Activated CD8-positive, alpha-beta T cell treated with anti-CD3 and anti-CD28 coated beads, Interleukin-2, amount 10 ng/mL, durations not matched to agents 7 days and 5 days (primary cell): ENCODE data around the gene HJV. TPM values are rescaled to one million over a fixed set of nuclear protein-coding genes. Genes with fewer than 3 reads are reported as not detected.

Experiments used
- ATAC-seq: fragments of 150-1000 bp; cut with Tn5 transposase; one replicate; pipeline ENCODE4 v1.10.0; 2021; ENCODE audit warnings: moderate library complexity
- CTCF ChIA-PET: fragments of 350-600 bp; sonication (Branson Sonifier 250); formaldehyde crosslinking; loops from one replicate; lab custom pipeline; 2021; ENCODE audit warnings: antibody characterized with exemption; lab: Charles Lee
- POLR2A ChIA-PET: fragments of 350-600 bp; sonication (Branson Sonifier 250); formaldehyde crosslinking; loops from one replicate; lab custom pipeline; 2021; ENCODE audit warnings: antibody characterized with exemption; lab: Charles Lee
- DNase-seq: peaks from one replicate; pipeline ENCODE4 v3.0.0-alpha.2; 2020
- H3K27ac Mint-ChIP-seq: one replicate; pipeline ENCODE4 v1.8.0; 2021; ENCODE audit warnings: mild to moderate bottlenecking, mixed read lengths
- H3K27me3 Mint-ChIP-seq: one replicate; pipeline ENCODE4 v1.8.0; 2021; ENCODE audit warnings: low read depth, mixed read lengths
- H3K36me3 Mint-ChIP-seq: one replicate; pipeline ENCODE4 v1.8.0; 2021; ENCODE audit warnings: low read depth, mixed read lengths
- H3K4me1 Mint-ChIP-seq: one replicate; pipeline ENCODE4 v1.8.0; 2021; ENCODE audit warnings: low read depth, mixed read lengths
- H3K4me3 Mint-ChIP-seq: one replicate; pipeline ENCODE4 v1.8.0; 2021; ENCODE audit warnings: mild to moderate bottlenecking, mixed read lengths
- H3K9me3 Mint-ChIP-seq: one replicate; pipeline ENCODE4 v1.8.0; 2022; ENCODE audit warnings: mixed read lengths; ENCODE audit not compliant: insufficient read depth
- total RNA-seq, 2 experiments: library from RNA; stranded (reverse); gene quantifications; one replicate each; pipeline ENCODE4 v1.2.3, GENCODE V29; 2021

The HJV gene
- total RNA-seq, 2 experiments from 2014 or later, result not detected

DNA sequence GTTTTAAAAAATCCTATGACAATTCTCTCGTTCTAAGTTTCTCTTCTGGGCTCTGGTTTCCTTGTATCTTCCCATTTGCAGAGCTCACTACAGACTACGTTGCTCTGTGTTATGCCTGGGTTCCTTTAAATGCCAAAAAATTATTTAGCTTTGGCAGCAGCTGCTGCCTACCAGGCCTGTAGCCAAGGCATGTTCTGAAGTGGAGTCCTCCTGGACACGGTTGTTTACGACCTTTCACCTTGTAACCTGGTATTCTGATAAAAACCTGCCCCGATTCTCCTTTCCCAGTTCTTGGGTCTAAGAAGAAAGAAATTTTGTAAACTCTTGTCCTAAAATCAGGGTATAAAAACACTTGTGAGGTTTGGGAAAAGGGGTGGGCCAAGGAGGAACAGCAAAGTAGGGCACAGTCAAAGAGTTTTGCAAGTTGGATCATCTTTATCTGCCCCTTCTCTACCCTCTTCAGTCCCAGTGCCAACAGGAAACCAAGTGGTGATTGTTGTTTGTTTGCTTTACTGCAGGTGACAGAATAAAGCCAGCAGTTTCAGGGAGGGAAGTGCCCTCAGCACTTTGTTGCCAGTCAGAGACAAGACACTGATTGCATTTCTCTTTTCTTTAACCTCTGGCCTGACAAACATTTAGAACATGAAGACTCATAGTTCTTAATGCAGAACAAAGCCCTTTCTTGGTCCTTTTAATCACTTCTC, 22.1 kb downstream of the HJV start:
- Mint-ChIP-seq H3K36me3 (peaks cover 19% of the 10 kb centered on the region), H3K4me3 (peak overlapping the region; percentile 38), H3K9me3 (no peaks in the 10 kb centered on the region), H3K27me3 (no peaks in the 10 kb centered on the region), H3K27ac (peak overlapping the region; percentile 95), H3K4me1 (peaks cover 42% of the 10 kb centered on the region)
- DNase-seq, result peak; percentile 40
- ChIA-PET POLR2A (interaction anchor here (0.7 kb wide), 1 partner anchor 36 kb away, joined by 3 read pairs; no protein-coding TSS in a partner anchor), CTCF (interaction anchor here (12.8 kb wide), 1 partner anchor 21 kb away, joined by 235 read pairs; no protein-coding TSS in a partner anchor)
- ATAC-seq, result no peak

DNA sequence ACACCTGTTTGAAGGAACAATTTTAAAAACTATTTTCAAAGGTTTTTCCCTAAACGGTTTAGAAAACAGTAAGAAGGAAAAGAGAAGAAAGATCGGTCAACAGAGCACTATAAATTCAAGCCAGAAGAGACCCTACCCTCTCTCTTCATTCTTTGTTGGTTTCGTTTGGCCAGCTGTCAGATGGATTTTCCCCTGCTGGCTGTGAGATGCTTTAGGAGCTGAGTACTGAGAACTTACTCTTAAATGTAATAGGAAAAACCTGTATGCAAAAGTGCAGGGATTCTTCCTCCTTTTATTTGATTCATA, 23.9 kb downstream of the HJV start:
- no peaks in the 10 kb centered on the region for H3K27me3 Mint-ChIP-seq
- peak overlapping the region; percentile 95 for H3K27ac Mint-ChIP-seq
- peak overlapping the region; percentile 87 for H3K4me3 Mint-ChIP-seq
- peaks cover 51% of the 10 kb centered on the region for H3K4me1 Mint-ChIP-seq
- POLR2A ChIA-PET, result interaction anchor here (0.9 to 11.5 kb wide), 10 partner anchors 9 to 79 kb away, joined by 4 to 373 read pairs (median 18); partner anchors contain the start of genes ANKRD34A, LIX1L, PEX11B and POLR3GL
- DNase-seq (no peak), ATAC-seq (no peak)
- H3K36me3 Mint-ChIP-seq, result peaks cover 37% of the 10 kb centered on the region
- no peaks in the 10 kb centered on the region for H3K9me3 Mint-ChIP-seq
- CTCF ChIA-PET, result interaction anchor here (1.1 to 12.8 kb wide), 9 partner anchors 10 to 151 kb away, joined by 3 to 235 read pairs (median 6); partner anchors contain the start of genes ANKRD34A and POLR3GL

DNA sequence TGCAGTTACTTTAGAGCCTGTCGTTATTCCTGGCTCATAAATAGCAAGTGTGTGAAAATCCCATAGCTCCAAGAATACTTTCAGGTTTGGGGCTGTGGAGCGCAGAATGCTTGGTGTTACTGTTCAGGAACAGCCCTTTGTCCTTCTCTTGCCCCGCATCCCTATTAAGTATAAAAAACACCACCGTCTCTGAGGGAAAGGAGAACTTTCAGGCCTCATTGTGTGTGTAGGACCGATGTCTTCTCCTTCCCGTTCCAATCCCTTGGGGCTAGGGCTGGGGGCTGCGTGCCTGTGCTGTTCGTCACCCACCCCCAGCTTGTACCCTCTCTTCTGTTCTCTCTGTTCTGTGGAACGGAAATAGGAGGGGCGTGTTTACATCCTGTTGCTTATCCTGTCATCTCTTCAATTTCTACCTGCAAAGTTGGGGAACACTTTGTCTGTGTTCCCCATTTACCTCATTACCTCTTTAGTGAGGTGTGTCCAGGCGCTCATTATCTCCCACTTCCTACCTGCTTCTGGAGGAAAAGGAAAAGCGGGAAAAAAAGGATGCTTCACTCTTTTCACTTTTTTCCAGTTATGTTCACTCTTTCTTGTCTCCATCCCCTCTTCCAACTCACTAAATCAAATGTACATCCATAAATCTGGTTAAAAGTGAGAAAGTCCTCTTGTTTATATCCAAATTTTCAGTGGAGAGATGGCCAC, 24.4 kb downstream of the HJV start:
- Mint-ChIP-seq H3K4me1 (peaks cover 56% of the 10 kb centered on the region), H3K36me3 (peaks cover 41% of the 10 kb centered on the region), H3K4me3 (peak overlapping the region; percentile 87), H3K27ac (peak overlapping the region; percentile 95), H3K27me3 (no peaks in the 10 kb centered on the region), H3K9me3 (no peaks in the 10 kb centered on the region)
- DNase-seq (peak; percentile 73), ATAC-seq (peak; percentile 59)
- POLR2A ChIA-PET, result interaction anchor here (0.8 to 11.5 kb wide), 13 partner anchors 10 to 79 kb away, joined by 3 to 373 read pairs (median 12); partner anchors contain the start of genes ANKRD34A, LIX1L, PEX11B and POLR3GL
- CTCF ChIA-PET, result interaction anchor here (1.2 to 12.8 kb wide), 7 partner anchors 9 to 150 kb away, joined by 3 to 235 read pairs (median 9); partner anchors contain the start of genes ANKRD34A and POLR3GL

- CTCF ChIA-PET, result interaction anchor here (0.6 to 12.8 kb wide), 7 partner anchors 9 to 150 kb away, joined by 3 to 235 read pairs (median 9); partner anchors contain the start of genes ANKRD34A and POLR3GL
- peak; percentile 97 for DNase-seq
- H3K36me3 Mint-ChIP-seq, result peaks cover 48% of the 10 kb centered on the region
- POLR2A ChIA-PET, result interaction anchor here (0.6 to 11.5 kb wide), 17 partner anchors 9 to 1047 kb away, joined by 3 to 373 read pairs (median 10); partner anchors contain the start of genes ANKRD34A, LIX1L, PEX11B and PIAS3
- peak within 1 kb of the TSS; percentile 95 for H3K27ac Mint-ChIP-seq
- H3K27me3 Mint-ChIP-seq, result no peaks in the 10 kb centered on the region
- no peaks in the 10 kb centered on the region for H3K9me3 Mint-ChIP-seq
- H3K4me1 Mint-ChIP-seq, result peaks cover 59% of the 10 kb centered on the region
- H3K4me3 Mint-ChIP-seq, result peak within 1 kb of the TSS; percentile 87
- ATAC-seq, result peak; percentile 94
These were observed 25.0 kb downstream of the HJV start, which contains the start of gene TXNIP for GRCh38 chr1:145996433-145997015. Gene TXNIP, minus strand, starts transcription at chr1:145996579. Its CDS starts 313 bp downstream, at chr1:145996266.

GRCh38 chr1:145995964-145996432, 25.5 kb downstream of the HJV start:
- Mint-ChIP-seq H3K4me3 (peak overlapping the region; percentile 87), H3K27ac (peak overlapping the region; percentile 95), H3K27me3 (no peaks in the 10 kb centered on the region), H3K36me3 (peaks cover 49% of the 10 kb centered on the region), H3K9me3 (no peaks in the 10 kb centered on the region), H3K4me1 (peaks cover 57% of the 10 kb centered on the region)
- POLR2A ChIA-PET, result interaction anchor here (0.6 to 11.5 kb wide), 17 partner anchors 9 to 1048 kb away, joined by 3 to 373 read pairs (median 10); partner anchors contain the start of genes ANKRD34A, LIX1L, PEX11B and PIAS3
- ATAC-seq (no peak), DNase-seq (peak; percentile 39)
- CTCF ChIA-PET, result interaction anchor here (0.6 to 12.8 kb wide), 5 partner anchors 8 to 149 kb away, joined by 3 to 235 read pairs (median 9); no protein-coding TSS in a partner anchor

- CTCF ChIA-PET, result interaction anchor here (2.0 to 12.8 kb wide), 3 partner anchors 8 to 16 kb away, joined by 9 to 235 read pairs (median 49); no protein-coding TSS in a partner anchor
- no peaks in the 10 kb centered on the region for H3K9me3 Mint-ChIP-seq
- ATAC-seq (no peak), DNase-seq (no peak)
- H3K4me3 Mint-ChIP-seq, result peak overlapping the region; percentile 87
- H3K27me3 Mint-ChIP-seq, result no peaks in the 10 kb centered on the region
- peak overlapping the region; percentile 95 for H3K27ac Mint-ChIP-seq
- H3K36me3 Mint-ChIP-seq, result peaks cover 50% of the 10 kb centered on the region
- H3K4me1 Mint-ChIP-seq, result peaks cover 62% of the 10 kb centered on the region
- POLR2A ChIA-PET, result interaction anchor here (1.1 to 11.5 kb wide), 9 partner anchors 8 to 136 kb away, joined by 3 to 373 read pairs (median 23); partner anchors contain the start of genes ANKRD34A, PIAS3, POLR3GL and RBM8A
These were observed 26.2 kb downstream of the HJV start for GRCh38 chr1:145995148-145995881.

DNA sequence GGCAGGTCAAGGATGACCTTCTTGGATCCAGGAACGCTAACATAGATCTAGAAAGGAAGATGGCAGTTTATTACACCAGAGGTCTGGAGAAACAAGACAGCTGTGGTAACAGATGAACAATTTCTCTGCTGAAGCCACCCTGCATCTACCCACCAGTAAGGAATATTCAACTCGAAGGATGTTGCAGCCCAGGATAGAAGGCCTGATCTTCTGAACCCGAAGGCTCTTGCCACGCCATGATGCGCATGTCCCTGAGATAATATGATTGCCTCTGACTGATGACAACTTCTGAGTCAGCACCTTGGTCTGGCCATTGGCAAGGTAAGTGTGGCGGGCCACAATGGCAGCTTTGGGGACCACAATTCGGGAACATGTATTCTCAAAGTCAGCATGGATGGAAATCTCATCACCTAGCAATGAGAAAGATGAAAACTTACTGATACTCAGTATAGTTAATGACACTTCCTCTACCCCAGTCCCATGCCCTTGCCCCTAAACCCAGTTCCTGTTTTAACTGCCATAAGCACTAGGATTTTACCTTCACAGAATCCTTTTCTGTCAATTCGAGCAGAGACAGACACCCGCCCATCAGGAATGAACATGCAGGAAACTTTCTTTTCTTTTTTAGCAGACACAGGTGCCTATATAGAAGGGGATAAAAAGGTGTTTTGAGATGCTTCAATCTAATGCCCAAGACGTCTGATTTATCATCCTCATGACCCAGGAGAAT, 27.0 kb downstream of the HJV start:
- H3K27me3 Mint-ChIP-seq, result no peaks in the 10 kb centered on the region
- peaks cover 58% of the 10 kb centered on the region for H3K4me1 Mint-ChIP-seq
- H3K4me3 Mint-ChIP-seq, result peak overlapping the region; percentile 87
- ATAC-seq (no peak), DNase-seq (peak; percentile 66)
- ChIA-PET POLR2A (interaction anchor here (1.0 to 11.5 kb wide), 7 partner anchors 7 to 122 kb away, joined by 3 to 373 read pairs (median 5); no protein-coding TSS in a partner anchor), CTCF (interaction anchor here (1.2 to 12.8 kb wide), 4 partner anchors 14 to 149 kb away, joined by 3 to 235 read pairs (median 26); partner anchors contain the start of gene NUDT17)
- H3K27ac Mint-ChIP-seq, result peak overlapping the region; percentile 95
- no peaks in the 10 kb centered on the region for H3K9me3 Mint-ChIP-seq
- peaks cover 50% of the 10 kb centered on the region for H3K36me3 Mint-ChIP-seq

DNA sequence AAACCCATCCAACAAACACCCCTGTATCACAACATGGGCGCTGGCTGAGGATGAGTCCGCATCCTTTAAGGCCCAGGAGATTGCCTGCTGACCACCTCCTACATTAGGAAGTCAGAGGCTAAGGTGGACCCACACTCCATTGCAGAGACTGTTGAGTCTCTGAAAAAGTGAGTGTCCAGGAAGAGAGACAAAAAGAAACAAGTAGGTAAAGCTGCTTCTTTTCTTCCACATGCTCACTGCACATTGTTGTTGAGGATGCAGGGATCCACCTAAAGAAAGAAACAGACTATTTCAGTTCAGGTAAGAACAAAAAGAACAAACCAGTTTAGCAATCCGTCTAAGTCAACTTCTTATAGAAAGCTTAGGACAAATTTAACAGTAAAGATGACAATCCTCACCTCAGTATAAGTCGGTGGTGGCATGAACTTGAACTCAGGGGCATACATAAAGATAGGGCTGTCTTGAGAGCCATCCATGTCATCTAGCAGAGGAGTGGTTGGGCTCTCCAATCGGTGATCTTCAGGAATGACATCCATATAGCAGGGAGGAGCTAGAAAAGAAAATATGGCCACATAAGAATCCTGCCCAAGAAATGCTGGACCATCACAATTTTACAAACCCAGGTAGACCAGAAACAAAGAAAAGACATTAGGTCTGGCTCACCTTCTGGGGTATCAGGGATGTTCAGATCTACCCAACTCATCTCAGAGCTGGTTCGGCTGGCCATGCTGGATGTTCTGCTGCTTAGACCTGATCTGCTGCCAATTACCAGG, 27.7 kb downstream of the HJV start:
- H3K4me1 Mint-ChIP-seq, result peaks cover 53% of the 10 kb centered on the region
- POLR2A ChIA-PET, result interaction anchor here (0.9 to 11.5 kb wide), 9 partner anchors 8 to 135 kb away, joined by 3 to 373 read pairs (median 5); partner anchors contain the start of genes ANKRD34A, PIAS3 and POLR3GL
- DNase-seq (no peak), ATAC-seq (no peak)
- CTCF ChIA-PET, result interaction anchor here (1.2 to 12.8 kb wide), 5 partner anchors 12 to 149 kb away, joined by 3 to 235 read pairs (median 4); partner anchors contain the start of gene NUDT17
- H3K4me3 Mint-ChIP-seq, result peak overlapping the region; percentile 87
- H3K36me3 Mint-ChIP-seq, result peaks cover 50% of the 10 kb centered on the region
- no peaks in the 10 kb centered on the region for H3K27me3 Mint-ChIP-seq
- no peaks in the 10 kb centered on the region for H3K9me3 Mint-ChIP-seq
- peak overlapping the region; percentile 95 for H3K27ac Mint-ChIP-seq
